Endothelial cell of umbilical vein (primary cell): ENCODE results near the gene SGSH. TPM values are rescaled to one million over a fixed set of nuclear protein-coding genes. Genes with fewer than 3 reads are reported as not detected.

Experiments used
- BruUV-seq: library from RNA; stranded (reverse); fragments of 400-500 nt; replicated peaks from 2 replicates; lab custom pipeline; 2021; lab: Mats Ljungman, UMichigan
- CTCF ChIA-PET: fragments of 300-600, 350-600 bp; sonication (Branson Sonifier 250); formaldehyde crosslinking; loops from one replicate; lab custom pipeline; 2021; ENCODE audit warnings: antibody characterized with exemption, inconsistent platforms; lab: Charles Lee
- POLR2A ChIA-PET: fragments of 300-600, 350-600 bp; sonication (Branson Sonifier 250); formaldehyde crosslinking; loops from one replicate; lab custom pipeline; 2021; ENCODE audit warnings: antibody characterized with exemption, inconsistent platforms; lab: Charles Lee
- DNase-seq: peaks from one replicate; pipeline ENCODE4 v3.0.0-alpha.2; 2011; ENCODE audit warnings: low read depth, low spot score
- FAIRE-seq: peaks from 2 replicates; lab custom pipeline; 2011; peaks lifted over from hg19 to GRCh38; lab: Jason Lieb, UNC
- H2AFZ ChIP-seq: 2 replicates; pipeline ENCODE4 v1.6.0; 2012; ENCODE audit warnings: low read depth, low read length, control low read depth, inconsistent platforms
- H3K27ac ChIP-seq: 2 replicates; pipeline ENCODE4 v1.5.1; 2011; ENCODE audit warnings: low read depth, mild to moderate bottlenecking, control low read depth, low read length, moderate library complexity; ENCODE audit not compliant: insufficient read depth
- H3K27me3 ChIP-seq, 2 experiments: 2 replicates each; pipeline versions ENCODE4 v1.6.0 to v1.6.1; 2011; ENCODE audit warnings: low read length in 2 of 2, mixed read lengths in 1 of 2; ENCODE audit not compliant: control insufficient read depth in 2 of 2, insufficient read depth in 2 of 2
- H3K36me3 ChIP-seq, 2 experiments: 2 replicates in 1 of 2; 3 replicates in 1 of 2; pipeline ENCODE4 v1.5.1; 2011; ENCODE audit warnings: low read length in 2 of 2, mild to moderate bottlenecking in 1 of 2, moderate library complexity in 1 of 2; ENCODE audit not compliant: control insufficient read depth in 2 of 2, insufficient read depth in 2 of 2; ENCODE audit errors: extremely low read depth in 1 of 2
- H3K4me1 ChIP-seq: 3 replicates; pipeline ENCODE4 v1.5.1; 2011; ENCODE audit warnings: mild to moderate bottlenecking, low read length; ENCODE audit not compliant: control insufficient read depth, insufficient read depth; ENCODE audit errors: extremely low read depth
- H3K4me2 ChIP-seq: 2 replicates; pipeline ENCODE4 v1.6.1; 2011; ENCODE audit warnings: low read length, control low read depth, mixed read lengths; ENCODE audit not compliant: insufficient read depth
- H3K4me3 ChIP-seq, 3 experiments: fragments of 200-600 bp in 1 of 3; sonication (generic), shearing (Covaris generic) in 1 of 3; replicated peaks in 1 of 3; 2 replicates each; pipeline ENCODE4 v1.5.1; 2011 to 2016; ENCODE audit warnings: control low read depth in 3 of 3, low read length in 3 of 3, mild to moderate bottlenecking in 2 of 3, inconsistent platforms in 1 of 3, low read depth in 1 of 3, moderate library complexity in 1 of 3; ENCODE audit not compliant: insufficient read depth in 1 of 3
- H3K79me2 ChIP-seq: 2 replicates; pipeline ENCODE4 v1.6.0; 2012; ENCODE audit warnings: low read length, inconsistent platforms; ENCODE audit not compliant: control insufficient read depth, insufficient read depth
- H3K9ac ChIP-seq: replicated peaks from 2 replicates; pipeline ENCODE3; 2011; ENCODE audit warnings: low read length, control low read depth; ENCODE audit not compliant: insufficient read depth; ENCODE audit errors: extremely low read depth
- H3K9me1 ChIP-seq: replicated peaks from 3 replicates; pipeline ENCODE4 v1.6.0; 2011; ENCODE audit warnings: mild to moderate bottlenecking, low read length; ENCODE audit not compliant: control insufficient read depth, insufficient read depth; ENCODE audit errors: extremely low read depth
- H3K9me3 ChIP-seq: replicated peaks from 2 replicates; pipeline ENCODE4 v1.5.1; 2012; ENCODE audit warnings: low read length, inconsistent platforms; ENCODE audit not compliant: control insufficient read depth, insufficient read depth
- H4K20me1 ChIP-seq: replicated peaks from 2 replicates; pipeline ENCODE3; 2011; ENCODE audit warnings: mild to moderate bottlenecking, low read length; ENCODE audit not compliant: control insufficient read depth, insufficient read depth; ENCODE audit errors: extremely low read depth
- FOS ChIP-seq: IDR thresholded peaks from 2 replicates; pipeline ENCODE4 v1.6.1; 2011; ENCODE audit warnings: mild to moderate bottlenecking, low read length, moderate library complexity, borderline replicate concordance; ENCODE audit not compliant: insufficient read depth
- GATA2 ChIP-seq: IDR thresholded peaks from 2 replicates; pipeline ENCODE4 v1.7.0; 2011; ENCODE audit warnings: low read depth, mild to moderate bottlenecking, moderate library complexity, mixed read lengths, low read length; ENCODE audit not compliant: insufficient read length, insufficient read depth
- MYC ChIP-seq: IDR thresholded peaks from one replicate; pipeline ENCODE4 v1.6.1; 2011; ENCODE audit warnings: mild to moderate bottlenecking, low read depth, low read length
- POLR2AphosphoS5 ChIP-seq: IDR thresholded peaks from 2 replicates; pipeline ENCODE4 v1.6.1; 2012; ENCODE audit warnings: low read depth, mild to moderate bottlenecking, control low read depth, low read length, moderate library complexity; ENCODE audit not compliant: insufficient read depth
- dilution Hi-C: fragments of 300-500 bp; cut with MboI; formaldehyde crosslinking; loops from one replicate; pipeline ENCODE4 v1.15.0; 2019; ENCODE audit warnings: low sequenced_read_pairs; ENCODE audit not compliant: extremely low pct_ligation_motif_present
- intact Hi-C: fragments of 100-400 bp; cut with micrococcal nuclease; formaldehyde crosslinking; loops from one replicate; pipeline ENCODE4 v1.10.0; 2022
- polyA plus RNA-seq, 4 experiments: library from polyadenylated mRNA; depleted of rRNA in 3 of 4; stranded (reverse) in 3 of 4; unstranded in 1 of 4; fragments of >200 nt; gene quantifications; 2 replicates each; pipeline versions ENCODE4 v1.2.1 to v1.2.3, GENCODE V29; 2011 to 2012; ENCODE audit warnings: missing spikeins in 1 of 4
- total RNA-seq: library from RNA; stranded (reverse); gene quantifications from 2 replicates; pipeline ENCODE4 v1.2.3, GENCODE V29; 2021
- TF ChIP-seq, protein P1 (sequence below): IDR thresholded peaks from 2 replicates; pipeline ENCODE4 v1.6.1; 2011; ENCODE audit not compliant: insufficient read depth, insufficient read length

Gene SGSH
- total and polyA plus RNA-seq, 2 donors (not counting 3 experiments of a cell fraction or from before 2014, with no cell fraction given): 81.4 to 217 TPM

DNA sequence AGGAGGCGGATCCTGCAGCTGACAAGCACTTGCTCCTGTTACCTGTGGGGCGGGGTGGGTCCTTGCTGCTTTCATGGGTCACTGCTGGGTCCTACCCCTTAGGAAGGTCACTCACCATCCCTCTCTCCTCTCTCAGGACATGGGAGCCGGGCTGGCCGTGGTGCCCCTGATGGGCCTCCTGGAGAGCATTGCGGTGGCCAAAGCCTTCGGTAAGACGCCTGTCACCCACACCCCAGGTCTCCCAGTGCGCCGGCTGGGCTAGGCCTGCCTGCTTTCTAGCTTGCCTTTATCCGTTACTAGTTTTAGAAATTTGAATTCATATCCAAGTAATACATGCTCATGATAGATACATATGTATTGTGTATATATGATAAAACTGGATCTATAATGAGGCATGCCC lies 17.3 kb upstream of the SGSH start:
- Histone ChIP-seq H3K4me3 (no peak overlapping the region), H3K4me1 (no peaks in the 10 kb centered on the region), H3K9me3 (no peaks in the 10 kb centered on the region), H3K36me3 (peaks cover 2 to 9% of the 10 kb centered on the region in 2 experiments), H4K20me1 (no peaks in the 10 kb centered on the region), H3K9ac (no peak overlapping the region), H3K79me2 (no peaks in the 10 kb centered on the region), H3K27ac (no peak overlapping the region), H2AFZ (no peak overlapping the region), H3K4me2 (no peak overlapping the region), H3K9me1 (no peaks in the 10 kb centered on the region), H3K27me3 (no peaks in the 10 kb centered on the region)
- DNase-seq (no peak), FAIRE-seq (no peak)
- ChIA-PET CTCF (interaction anchor here (0.5 to 1.4 kb wide), 2 partner anchors 10 to 18 kb away, joined by 3 to 4 read pairs; no protein-coding TSS in a partner anchor), POLR2A (no interaction called here)
- intact Hi-C loops: no loop called here
- no peak for TF ChIP-seq MYC
- no peak for TF ChIP-seq FOS
- no peak for TF ChIP-seq GATA2
- TF ChIP-seq, protein P1, sequence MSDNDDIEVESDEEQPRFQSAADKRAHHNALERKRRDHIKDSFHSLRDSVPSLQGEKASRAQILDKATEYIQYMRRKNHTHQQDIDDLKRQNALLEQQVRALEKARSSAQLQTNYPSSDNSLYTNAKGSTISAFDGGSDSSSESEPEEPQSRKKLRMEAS: no peak
- no peak for TF ChIP-seq POLR2AphosphoS5
- dilution Hi-C loops: no loop called here
- no TSS peak for BruUV-seq

- H3K27me3 ChIP-seq: no peaks in the 10 kb centered on the region
- no peak for FAIRE-seq
- no peaks in the 10 kb centered on the region for H3K79me2 ChIP-seq
- H3K36me3 ChIP-seq: peaks cover 2 to 9% of the 10 kb centered on the region in 2 experiments
- ChIA-PET POLR2A (no interaction called here), CTCF (interaction anchor here (1.4 kb wide), 1 partner anchor 10 kb away, joined by 4 read pairs; no protein-coding TSS in a partner anchor)
- H3K9me1 ChIP-seq: no peaks in the 10 kb centered on the region
- DNase-seq: no peak
- no peaks in the 10 kb centered on the region for H3K4me1 ChIP-seq
- intact Hi-C loops (no loop called here), dilution Hi-C loops (no loop called here)
- TF ChIP-seq, protein P1: no peak
- no peak for TF ChIP-seq FOS
- H3K4me2 ChIP-seq: no peak overlapping the region
- no peaks in the 10 kb centered on the region for H4K20me1 ChIP-seq
- H3K9me3 ChIP-seq: peaks cover 2% of the 10 kb centered on the region
- no peak overlapping the region for H3K4me3 ChIP-seq
- no peak overlapping the region for H3K9ac ChIP-seq
- BruUV-seq: no TSS peak
- no peak overlapping the region for H2AFZ ChIP-seq
- H3K27ac ChIP-seq: no peak overlapping the region
Measured at GRCh38 chr17:80236911-80237310, 16.8 kb upstream of the SGSH start.
